GM21423 (cell line): Measurements from ENCODE around the gene CEACAM19.
"Not testable (repeated sequence)": the region's sequence is repeated elsewhere in the genome, so short reads cannot be mapped to it uniquely, and the experiment has no call there.

ENCODE experiments used
- ATAC-seq: cut with Tn5 transposase; IDR thresholded peaks from one replicate; pipeline ENCODE4 v1.9.1; 2021; ENCODE audit warnings: mild to moderate bottlenecking, moderate library complexity; ENCODE audit not compliant: unreplicated experiment

The CEACAM19 gene

GRCh38 chr19:44671400-44671799 is at the start of gene CEACAM19:
CEACAM19 (plus strand) TSS chr19:44671482; CDS start chr19:44671932, 450 bp downstream.
- ATAC-seq = no peak

- ATAC-seq = no peak
These were observed 48.2 kb upstream of the CEACAM19 start for GRCh38 chr19:44623080-44623479.

GRCh38 chr19:44623626-44624025 is 47.7 kb upstream of the CEACAM19 start:
- ATAC-seq = no peak

- ATAC-seq = no peak
These were observed 46.4 kb upstream of the CEACAM19 start for GRCh38 chr19:44624840-44625354.

- not testable (repeated sequence) for ATAC-seq
These were observed 45.6 kb upstream of the CEACAM19 start for GRCh38 chr19:44625637-44626036.

- no peak for ATAC-seq
These were observed 45.1 kb upstream of the CEACAM19 start for GRCh38 chr19:44626048-44626624.

GRCh38 chr19:44627631-44628030 is 43.7 kb upstream of the CEACAM19 start:
- no peak for ATAC-seq

- ATAC-seq = no peak
These were observed 42.5 kb upstream of the CEACAM19 start for GRCh38 chr19:44628793-44629192.

GRCh38 chr19:44631611-44632010 is 39.7 kb upstream of the CEACAM19 start:
- not testable (repeated sequence) for ATAC-seq

- ATAC-seq = not testable (repeated sequence)
These were observed 37.2 kb upstream of the CEACAM19 start for GRCh38 chr19:44634058-44634457.

GRCh38 chr19:44634785-44635184 is 36.5 kb upstream of the CEACAM19 start:
- ATAC-seq = no peak

GRCh38 chr19:44635581-44636438 is 35.5 kb upstream of the CEACAM19 start:
- no peak for ATAC-seq

- no peak for ATAC-seq
These were observed 34.6 kb upstream of the CEACAM19 start for GRCh38 chr19:44636439-44637389.

GRCh38 chr19:44637390-44637764 is 33.9 kb upstream of the CEACAM19 start:
- ATAC-seq = no peak

GRCh38 chr19:44640518-44640917 is 30.8 kb upstream of the CEACAM19 start:
- ATAC-seq = no peak

GRCh38 chr19:44641501-44642265 is 29.6 kb upstream of the CEACAM19 start:
- ATAC-seq = no peak

GRCh38 chr19:44642377-44642776 is 28.9 kb upstream of the CEACAM19 start:
- ATAC-seq = no peak

GRCh38 chr19:44643605-44644401 is 27.5 kb upstream of the CEACAM19 start, which contains the start of gene PVR:
PVR (plus strand) TSS chr19:44643910; CDS start chr19:44644097, 187 bp downstream.
- no peak for ATAC-seq

GRCh38 chr19:44644402-44645016 is 26.8 kb upstream of the CEACAM19 start:
- ATAC-seq = no peak
